NT2/D1 (cell line): ENCODE measurements around the gene APOL1.

Experiments
- SUZ12 ChIP-seq: IDR thresholded peaks from 2 replicates; pipeline ENCODE4 v1.6.1; 2011; ENCODE audit not compliant: insufficient read length, insufficient read depth; ENCODE audit errors: extremely low read depth
- YY1 ChIP-seq: IDR thresholded peaks from 2 replicates; pipeline ENCODE4 v1.6.1; 2011; ENCODE audit not compliant: insufficient read length, insufficient read depth
- ZNF274 ChIP-seq: IDR thresholded peaks from 2 replicates; pipeline ENCODE4 v1.6.1; 2011; ENCODE audit warnings: mild to moderate bottlenecking, low read depth, low read length

DNA sequence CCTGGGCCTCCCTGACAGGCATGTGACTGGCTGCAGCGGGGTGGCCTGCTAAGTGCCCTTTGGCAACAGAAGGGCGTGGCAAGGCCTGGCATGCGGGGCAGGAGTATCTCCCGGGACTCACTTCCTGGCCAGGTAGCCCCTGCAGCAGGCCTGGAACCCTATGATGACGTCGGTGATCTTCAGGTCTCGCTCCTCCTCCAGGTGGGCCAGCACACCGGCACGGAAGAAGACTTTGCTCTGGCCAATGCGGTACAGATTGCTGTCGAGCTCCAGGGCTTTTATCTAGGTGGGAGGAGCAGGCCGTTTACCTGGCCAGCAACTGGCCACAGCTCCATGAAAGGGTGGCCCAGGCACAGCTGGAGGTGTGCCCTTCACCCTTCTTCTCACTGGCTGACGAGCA lies 50.9 kb downstream of the APOL1 start:
- TF ChIP-seq SUZ12 (no peak), YY1 (no peak), ZNF274 (no peak)
